Sigmoid colon (tissue), 7 donors: Measurements from ENCODE around the gene TNFRSF11A. TPM values are rescaled to one million over a fixed set of nuclear protein-coding genes. Genes with fewer than 3 reads are reported as not detected.

Source experiments
- DNase-seq: peaks from one replicate; pipeline ENCODE4 v3.0.0-alpha.2; 2019
- H3K27ac ChIP-seq, 4 donors: fragments of 200-600 bp; sonication (generic); one replicate each; pipeline ENCODE4 v1.5.1; 2016 to 2019; ENCODE audit warnings: mild to moderate bottlenecking in 1 of 4
- H3K27me3 ChIP-seq, 3 donors: fragments of 200-600 bp; sonication (generic); one replicate each; pipeline ENCODE4 v1.5.1; 2019; ENCODE audit warnings: mild to moderate bottlenecking in 1 of 3
- H3K36me3 ChIP-seq, 4 donors: fragments of 200-600 bp; sonication (generic); one replicate each; pipeline ENCODE4 v1.5.1; 2016 to 2019
- H3K4me1 ChIP-seq, 4 donors: fragments of 200-600 bp; sonication (generic); one replicate each; pipeline ENCODE4 v1.5.1; 2017 to 2019
- H3K4me3 ChIP-seq, 4 donors: fragments of 200-600 bp; sonication (generic); one replicate each; pipeline ENCODE4 v1.5.1; 2017 to 2019; ENCODE audit warnings: mild to moderate bottlenecking in 2 of 4, moderate library complexity in 1 of 4
- H3K9me3 ChIP-seq, 4 donors: fragments of 200-600 bp in 3 of 4; sonication (generic) in 3 of 4; one replicate each; pipeline versions ENCODE4 v1.5.1 to v1.6.1; 2013 to 2019
- EP300 ChIP-seq, 4 donors: sonication (generic); formaldehyde crosslinking; IDR thresholded peaks; one replicate each; pipeline ENCODE4 v1.6.1; 2017; ENCODE audit warnings: antibody characterized with exemption in 4 of 4
- POLR2A ChIP-seq, 2 donors: fragments of 450-650 bp; IDR thresholded peaks; one replicate each; pipeline ENCODE4 v1.6.1; 2016; ENCODE audit warnings: antibody characterized with exemption in 2 of 2, mild to moderate bottlenecking in 2 of 2, moderate library complexity in 2 of 2
- POLR2AphosphoS5 ChIP-seq, 4 donors: sonication (generic); formaldehyde crosslinking; IDR thresholded peaks; one replicate each; pipeline ENCODE4 v1.6.1; 2017; ENCODE audit warnings: antibody characterized with exemption in 4 of 4
- WGBS, 2 donors: extraction: QIAGEN DNeasy Blood & Tissue Kit; methylation state at CpG; one replicate each; pipeline ENCODE4 v1.1.7; 2013; 5-methylcytosine and 5-hydroxymethylcytosine counted together
- intact Hi-C: fragments of 100-400 bp; cut with DNase I; formaldehyde crosslinking; loops from one replicate; pipeline ENCODE4 v1.15.1; 2023
- polyA plus RNA-seq, 3 donors: library from polyadenylated mRNA; stranded (reverse); fragments of 200-250 nt; gene quantifications; one replicate each; pipeline ENCODE4 v1.2.3, GENCODE V29; 2013
- total RNA-seq, 4 donors: library from RNA; depleted of rRNA; stranded (reverse); fragments of >200 nt; gene quantifications; one replicate each; pipeline ENCODE4 v1.1.0, GENCODE V29; 2016
- TF ChIP-seq, protein P1 (sequence below), 4 experiments: fragments of 450-650 bp in 3 of 4; fragments of 200-600 bp in 1 of 4; IDR thresholded peaks; one replicate each; pipeline ENCODE4 v1.5.1; 2016 to 2019; ENCODE audit warnings: antibody characterized with exemption in 4 of 4, mild to moderate bottlenecking in 3 of 4, moderate library complexity in 2 of 4
- donor health status: healthy with polysubstance abuse.
- donor health status: Bipolar disorder and iron deficiency.
- donor health status: healthy.

The TNFRSF11A gene
- total and polyA plus RNA-seq, 7 donors, result 2.1 to 19.9 (median 3.6) TPM

DNA sequence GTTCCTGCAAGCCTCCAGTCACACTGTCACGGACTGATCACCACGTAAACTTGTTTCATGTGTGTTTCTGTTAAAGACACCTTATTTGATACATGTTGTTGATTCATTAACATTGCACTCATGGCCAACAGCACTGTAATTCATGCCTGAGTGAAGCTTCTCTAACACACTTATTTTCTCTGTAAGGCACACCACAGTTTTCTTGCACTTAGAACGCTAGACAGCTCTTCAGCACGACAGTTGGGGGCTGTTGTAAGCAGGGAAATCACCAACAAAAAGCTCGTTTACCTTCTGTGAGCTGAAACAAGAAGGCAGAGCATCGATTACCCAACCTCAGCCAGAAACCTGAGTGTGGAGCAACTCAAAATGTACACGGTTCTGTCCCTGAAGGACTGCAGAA is 28.1 kb downstream of the TNFRSF11A start:
- no peaks in the 10 kb centered on the region for H3K27me3 ChIP-seq
- no peaks in the 10 kb centered on the region for H3K9me3 ChIP-seq
- 83 to 84% methylated on average over 7 of the region's 7 CpGs for WGBS, 2 donors
- no peak for DNase-seq
- intact Hi-C loops, result no loop called here
- H3K4me1 ChIP-seq, result no peaks in the 10 kb centered on the region
- no peak overlapping the region for H3K4me3 ChIP-seq
- TF ChIP-seq EP300 (IDR thresholded peaks at IDR 0.05) (no peak), POLR2AphosphoS5 (IDR thresholded peaks at IDR 0.05) (no peak), POLR2A (IDR thresholded peaks at IDR 0.05) (no peak)
- TF ChIP-seq, protein P1, sequence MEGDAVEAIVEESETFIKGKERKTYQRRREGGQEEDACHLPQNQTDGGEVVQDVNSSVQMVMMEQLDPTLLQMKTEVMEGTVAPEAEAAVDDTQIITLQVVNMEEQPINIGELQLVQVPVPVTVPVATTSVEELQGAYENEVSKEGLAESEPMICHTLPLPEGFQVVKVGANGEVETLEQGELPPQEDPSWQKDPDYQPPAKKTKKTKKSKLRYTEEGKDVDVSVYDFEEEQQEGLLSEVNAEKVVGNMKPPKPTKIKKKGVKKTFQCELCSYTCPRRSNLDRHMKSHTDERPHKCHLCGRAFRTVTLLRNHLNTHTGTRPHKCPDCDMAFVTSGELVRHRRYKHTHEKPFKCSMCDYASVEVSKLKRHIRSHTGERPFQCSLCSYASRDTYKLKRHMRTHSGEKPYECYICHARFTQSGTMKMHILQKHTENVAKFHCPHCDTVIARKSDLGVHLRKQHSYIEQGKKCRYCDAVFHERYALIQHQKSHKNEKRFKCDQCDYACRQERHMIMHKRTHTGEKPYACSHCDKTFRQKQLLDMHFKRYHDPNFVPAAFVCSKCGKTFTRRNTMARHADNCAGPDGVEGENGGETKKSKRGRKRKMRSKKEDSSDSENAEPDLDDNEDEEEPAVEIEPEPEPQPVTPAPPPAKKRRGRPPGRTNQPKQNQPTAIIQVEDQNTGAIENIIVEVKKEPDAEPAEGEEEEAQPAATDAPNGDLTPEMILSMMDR (IDR thresholded peaks at IDR 0.05), result no peak
- no peaks in the 10 kb centered on the region for H3K36me3 ChIP-seq
- H3K27ac ChIP-seq, result no peak overlapping the region

DNA sequence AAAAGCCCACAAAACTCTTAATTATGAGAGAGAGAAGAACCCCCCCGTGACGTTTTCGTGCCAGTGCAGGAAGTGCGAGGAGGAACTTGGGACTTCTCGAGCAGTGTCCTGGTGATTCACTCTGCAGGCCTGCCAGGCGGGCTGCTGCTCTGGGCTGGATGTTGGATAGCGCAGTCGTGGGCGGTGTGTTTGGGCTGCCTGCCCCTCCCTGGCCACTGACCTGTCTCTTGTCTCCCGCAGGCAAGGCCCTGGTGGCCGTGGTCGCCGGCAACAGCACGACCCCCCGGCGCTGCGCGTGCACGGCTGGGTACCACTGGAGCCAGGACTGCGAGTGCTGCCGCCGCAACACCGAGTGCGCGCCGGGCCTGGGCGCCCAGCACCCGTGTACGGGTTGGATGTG is 29.0 kb downstream of the TNFRSF11A start:
- intact Hi-C loops, result no loop called here
- no peak for TF ChIP-seq POLR2AphosphoS5 (IDR thresholded peaks at IDR 0.05)
- TF ChIP-seq POLR2A (IDR thresholded peaks at IDR 0.05), result no peak
- TF ChIP-seq, protein P1 (IDR thresholded peaks at IDR 0.05), result no peak
- no peak for TF ChIP-seq EP300 (IDR thresholded peaks at IDR 0.05)
- no peak for DNase-seq
- H3K9me3 ChIP-seq, result no peaks in the 10 kb centered on the region
- H3K4me3 ChIP-seq, result no peak overlapping the region
- H3K27ac ChIP-seq, result no peak overlapping the region
- 93 to 94% methylated on average over 29 of the region's 29 CpGs for WGBS, 2 donors
- H3K4me1 ChIP-seq, result no peaks in the 10 kb centered on the region
- no peaks in the 10 kb centered on the region for H3K27me3 ChIP-seq
- no peaks in the 10 kb centered on the region for H3K36me3 ChIP-seq

DNA sequence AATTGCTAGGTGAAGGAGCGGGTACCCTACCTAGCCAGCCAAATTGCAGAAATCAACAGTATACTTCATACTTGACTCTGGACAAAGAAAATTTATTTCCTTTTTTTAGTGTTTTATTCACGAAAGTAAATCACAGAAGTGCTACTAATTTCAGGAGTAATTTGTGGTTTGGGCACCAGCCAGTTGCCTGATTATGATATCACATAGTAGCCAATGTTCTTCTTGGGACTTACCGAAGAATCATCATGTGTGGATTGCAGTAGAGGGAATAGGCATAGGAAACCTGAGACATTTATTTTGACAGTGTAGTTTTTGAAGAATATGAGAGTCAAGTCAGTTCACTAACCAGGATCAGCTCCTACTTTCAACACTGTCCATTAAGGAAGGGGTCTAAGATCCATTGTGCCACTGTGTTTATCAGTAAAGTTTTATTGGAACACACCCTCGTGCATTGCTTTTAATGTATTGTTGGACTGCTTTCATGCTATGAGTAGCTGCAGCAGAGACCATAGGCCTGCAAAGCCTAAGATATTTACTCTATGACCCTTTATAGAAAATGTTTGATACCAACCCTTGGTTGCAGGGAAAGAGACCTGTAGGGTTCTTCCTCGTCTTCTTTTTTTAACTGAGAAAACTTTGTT is 32.1 kb downstream of the TNFRSF11A start:
- H3K9me3 ChIP-seq, result no peaks in the 10 kb centered on the region
- no peak for DNase-seq
- no peak overlapping the region for H3K27ac ChIP-seq
- no peak overlapping the region for H3K4me3 ChIP-seq
- H3K4me1 ChIP-seq, result no peaks in the 10 kb centered on the region
- intact Hi-C loops, result no loop called here
- no peaks in the 10 kb centered on the region for H3K27me3 ChIP-seq
- WGBS, 2 donors, result 25 to 63% methylated on average over 5 of the region's 5 CpGs
- TF ChIP-seq POLR2AphosphoS5 (IDR thresholded peaks at IDR 0.05) (no peak), EP300 (IDR thresholded peaks at IDR 0.05) (no peak), POLR2A (IDR thresholded peaks at IDR 0.05) (no peak)
- TF ChIP-seq, protein P1 (IDR thresholded peaks at IDR 0.05), result no peak
- H3K36me3 ChIP-seq, result no peaks in the 10 kb centered on the region

DNA sequence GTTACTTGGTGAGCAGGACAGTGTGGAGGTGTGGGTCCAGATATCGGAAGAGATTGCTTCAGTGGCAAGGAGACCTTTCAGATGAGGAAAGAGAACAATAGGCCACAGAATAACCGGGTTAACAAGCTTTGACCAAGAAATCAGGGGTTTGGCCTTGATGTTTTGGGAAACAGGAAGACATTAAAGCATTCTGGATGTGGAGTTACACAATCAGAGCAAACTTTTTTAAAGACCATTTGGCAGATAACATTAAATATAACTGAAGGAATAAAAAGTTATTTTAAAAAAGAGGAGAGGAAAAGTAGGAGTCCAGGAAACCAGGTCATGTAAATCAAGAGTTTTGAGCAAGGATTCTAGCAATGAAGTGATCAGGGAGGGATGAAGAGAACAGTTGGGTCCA is 35.7 kb downstream of the TNFRSF11A start:
- H3K9me3 ChIP-seq, result no peaks in the 10 kb centered on the region
- no peak overlapping the region for H3K4me3 ChIP-seq
- no peaks in the 10 kb centered on the region for H3K4me1 ChIP-seq
- intact Hi-C loops, result no loop called here
- H3K36me3 ChIP-seq, result no peaks in the 10 kb centered on the region
- no peak for TF ChIP-seq POLR2A (IDR thresholded peaks at IDR 0.05)
- no peak for TF ChIP-seq EP300 (IDR thresholded peaks at IDR 0.05)
- no peak for TF ChIP-seq POLR2AphosphoS5 (IDR thresholded peaks at IDR 0.05)
- TF ChIP-seq, protein P1 (IDR thresholded peaks at IDR 0.05), result no peak
- 65 to 82% methylated on average over 2 of the region's 2 CpGs for WGBS, 2 donors
- no peaks in the 10 kb centered on the region for H3K27me3 ChIP-seq
- H3K27ac ChIP-seq, result no peak overlapping the region
- DNase-seq, result no peak

DNA sequence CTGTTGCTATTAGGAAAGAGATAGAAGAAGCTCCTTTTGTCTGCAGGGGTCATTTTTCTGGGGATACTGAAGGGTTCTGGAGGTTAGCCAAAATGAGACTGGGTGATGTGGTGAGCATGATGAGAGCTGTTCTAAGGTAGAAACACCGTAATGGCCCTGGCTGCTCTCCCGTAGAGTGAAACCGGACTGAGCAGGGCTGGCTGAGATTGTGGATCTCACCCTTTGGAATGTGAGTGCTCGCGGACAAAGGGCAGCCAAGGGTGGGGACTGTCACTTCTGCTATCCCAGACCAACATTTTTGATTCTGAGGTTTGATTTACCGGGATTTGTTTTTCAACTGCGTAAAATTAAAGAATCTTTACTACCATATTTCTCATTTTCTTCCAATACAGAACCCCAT is 36.2 kb downstream of the TNFRSF11A start:
- no peak for DNase-seq
- 74 to 88% methylated on average over 7 of the region's 7 CpGs for WGBS, 2 donors
- Histone ChIP-seq H3K9me3 (no peaks in the 10 kb centered on the region), H3K27me3 (no peaks in the 10 kb centered on the region), H3K36me3 (no peaks in the 10 kb centered on the region), H3K4me3 (no peak overlapping the region), H3K4me1 (no peaks in the 10 kb centered on the region), H3K27ac (no peak overlapping the region)
- intact Hi-C loops, result no loop called here
- TF ChIP-seq POLR2AphosphoS5 (IDR thresholded peaks at IDR 0.05) (no peak), POLR2A (IDR thresholded peaks at IDR 0.05) (no peak), EP300 (IDR thresholded peaks at IDR 0.05) (no peak)
- TF ChIP-seq, protein P1 (IDR thresholded peaks at IDR 0.05), result no peak
